SW 1271 (cell line): Measurements from ENCODE around the gene ZNRD2.
"Not testable (repeated sequence)": the region's sequence is repeated elsewhere in the genome, so short reads cannot be mapped to it uniquely, and the experiment has no call there.

Source experiments
- DNase-seq, 2 experiments: peaks; one replicate each; lab custom pipeline; 2025; lab: John Stamatoyannopoulos, UW

ZNRD2 gene

DNA sequence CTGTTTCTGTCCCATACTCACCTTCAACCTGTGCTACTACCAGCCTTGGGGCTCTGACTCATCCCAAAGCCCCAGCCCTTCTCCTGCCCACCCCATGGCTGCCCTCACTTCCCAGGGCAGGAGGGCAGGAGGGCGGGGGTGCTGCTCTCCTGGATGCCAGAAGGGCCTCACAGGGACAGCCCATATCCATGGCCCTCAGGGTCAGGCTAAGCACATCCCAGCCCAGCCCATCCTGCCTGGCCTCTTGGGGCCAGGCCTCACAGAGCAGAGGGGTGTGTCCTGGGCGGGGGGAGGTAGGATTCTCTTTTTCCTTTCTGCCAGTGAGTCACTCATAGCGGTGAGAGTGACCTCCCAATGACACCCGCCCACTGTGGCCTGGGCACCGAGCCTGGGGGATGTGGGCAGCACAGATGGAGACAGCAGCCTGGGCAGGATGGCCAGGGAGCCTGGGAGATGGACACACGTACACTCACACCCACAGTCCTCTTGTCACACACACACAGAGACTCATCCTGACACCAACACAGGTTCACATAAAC is 14.5 kb upstream of the ZNRD2 start:
- DNase-seq: peak; percentile 75 to 92

DNA sequence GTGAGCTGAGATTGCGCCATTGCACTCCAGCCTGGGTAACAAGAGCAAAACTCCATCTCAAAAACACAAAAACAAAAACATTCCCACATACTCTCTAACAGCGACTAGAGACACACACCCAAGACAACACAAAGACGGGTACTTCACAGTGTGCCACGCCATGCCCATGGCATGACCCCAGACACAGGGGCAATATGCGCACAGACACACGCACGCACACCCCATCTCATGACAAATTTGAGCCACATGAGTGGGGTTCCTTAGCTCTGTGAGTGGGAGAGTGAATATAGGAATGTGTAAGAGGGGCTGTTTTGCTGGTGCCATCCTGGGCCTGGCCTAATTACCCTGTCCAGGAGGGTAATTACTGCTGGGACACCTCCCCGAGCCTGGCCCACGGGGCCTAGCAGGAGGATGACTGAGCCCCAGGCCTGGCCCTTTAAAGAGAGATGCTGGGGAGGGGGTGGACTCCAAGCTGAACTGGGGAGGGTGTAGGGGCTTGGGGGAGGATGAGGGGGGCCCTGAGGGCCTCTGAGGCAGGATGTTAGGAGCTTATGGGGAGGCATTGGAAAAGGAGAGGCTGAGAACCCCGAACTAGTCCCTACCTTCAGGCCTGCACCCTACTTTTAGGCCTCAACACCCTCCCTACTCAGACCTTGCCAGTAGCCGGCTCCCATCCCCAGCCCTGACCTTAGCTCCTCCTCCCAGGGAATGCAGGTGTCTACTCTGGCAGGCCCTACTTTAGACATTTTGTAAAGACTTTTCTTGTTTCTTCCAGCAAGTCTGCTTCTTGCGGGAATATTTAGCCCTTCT is 13.6 kb upstream of the ZNRD2 start:
- peak in 1 of 2 experiments; percentile 18 for DNase-seq

DNA sequence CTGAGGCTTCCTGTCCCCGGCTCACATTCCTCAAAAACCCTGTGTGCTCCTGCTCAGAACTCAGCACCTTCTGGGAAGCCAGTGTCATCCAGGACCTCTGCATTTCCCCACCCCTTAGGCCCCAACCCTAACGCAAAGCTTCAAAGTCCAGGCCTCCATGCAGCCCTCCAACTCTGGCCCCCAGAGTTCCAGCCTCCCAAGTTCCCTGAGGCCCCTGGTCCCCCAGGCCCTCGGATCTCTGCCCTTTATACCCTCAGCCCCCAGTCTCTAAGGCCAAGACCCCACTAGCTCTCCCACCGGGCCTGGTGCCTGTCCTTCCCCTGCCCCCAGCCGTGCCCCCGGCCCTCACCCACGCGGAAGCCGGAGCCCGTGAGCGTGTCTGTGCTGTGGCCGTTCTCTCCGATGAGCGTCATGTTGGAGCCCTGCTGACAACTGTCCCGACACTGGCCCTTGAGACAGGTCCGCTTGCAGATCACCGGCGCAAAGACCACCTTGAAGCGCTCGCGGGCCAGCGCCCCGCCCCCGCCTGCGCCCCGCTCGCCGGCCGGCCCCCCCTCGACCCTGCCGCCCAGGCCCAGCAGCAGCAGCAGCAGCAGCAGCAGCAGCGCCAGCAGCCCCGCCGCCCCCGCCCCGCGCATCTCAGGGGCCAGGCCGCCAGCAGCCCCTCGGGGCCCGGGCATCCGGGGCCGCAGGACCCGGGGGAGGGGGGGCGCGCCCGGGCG is 12.8 kb upstream of the ZNRD2 start:
- DNase-seq: no peak

DNA sequence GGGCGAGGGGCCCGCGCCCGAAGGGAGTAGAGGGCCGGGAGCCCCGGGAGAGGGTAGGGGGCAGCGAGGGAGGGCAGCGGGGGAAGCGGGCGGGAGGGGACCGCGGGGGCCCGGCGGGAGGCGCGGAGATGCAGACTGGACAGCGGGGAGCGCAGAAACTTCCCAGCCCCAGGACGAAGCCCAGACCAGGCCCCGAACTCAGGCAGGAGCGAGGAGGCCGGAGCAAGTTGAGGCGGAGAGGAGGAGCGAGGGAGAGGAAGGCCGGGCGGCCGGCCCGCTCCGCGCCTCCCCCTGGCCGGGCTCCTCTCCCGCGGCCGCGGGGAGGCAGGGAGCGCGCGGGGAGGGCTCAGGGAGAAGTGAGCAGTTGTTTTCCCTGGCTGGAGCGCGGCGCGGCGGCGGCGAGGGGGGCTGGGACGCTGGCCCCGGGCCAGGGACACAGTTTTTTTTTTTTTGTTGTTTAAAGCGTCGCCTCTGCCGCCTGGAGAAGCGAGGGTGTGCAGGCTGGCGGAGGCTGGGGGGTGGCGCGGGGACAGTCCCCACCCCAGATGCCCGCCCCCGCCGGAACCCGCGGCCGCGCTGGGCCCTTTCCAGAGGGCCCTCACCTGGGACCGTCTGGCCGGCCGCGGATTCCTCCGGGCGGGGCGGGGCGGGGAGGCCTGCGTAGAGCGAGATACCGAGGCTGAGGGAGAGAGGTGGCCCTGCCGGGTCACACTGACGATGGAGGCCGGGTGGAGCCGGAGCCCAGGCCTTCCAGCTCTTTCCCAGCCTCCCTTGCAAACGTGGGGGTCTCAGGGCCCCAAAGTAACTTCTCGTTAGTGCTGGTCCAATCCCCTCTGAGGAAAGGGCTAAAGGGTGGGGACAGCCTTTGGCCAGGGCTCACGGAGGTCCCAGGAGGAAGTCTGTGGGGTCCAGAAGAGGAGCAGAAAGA is 12.0 kb upstream of the ZNRD2 start, which contains the start of gene LTBP3:
TSS of gene LTBP3 (minus strand) at position 358 of the 928 bp plus-strand sequence. CDS start 400 bp downstream, outside the sequence.
- no peak for DNase-seq

DNA sequence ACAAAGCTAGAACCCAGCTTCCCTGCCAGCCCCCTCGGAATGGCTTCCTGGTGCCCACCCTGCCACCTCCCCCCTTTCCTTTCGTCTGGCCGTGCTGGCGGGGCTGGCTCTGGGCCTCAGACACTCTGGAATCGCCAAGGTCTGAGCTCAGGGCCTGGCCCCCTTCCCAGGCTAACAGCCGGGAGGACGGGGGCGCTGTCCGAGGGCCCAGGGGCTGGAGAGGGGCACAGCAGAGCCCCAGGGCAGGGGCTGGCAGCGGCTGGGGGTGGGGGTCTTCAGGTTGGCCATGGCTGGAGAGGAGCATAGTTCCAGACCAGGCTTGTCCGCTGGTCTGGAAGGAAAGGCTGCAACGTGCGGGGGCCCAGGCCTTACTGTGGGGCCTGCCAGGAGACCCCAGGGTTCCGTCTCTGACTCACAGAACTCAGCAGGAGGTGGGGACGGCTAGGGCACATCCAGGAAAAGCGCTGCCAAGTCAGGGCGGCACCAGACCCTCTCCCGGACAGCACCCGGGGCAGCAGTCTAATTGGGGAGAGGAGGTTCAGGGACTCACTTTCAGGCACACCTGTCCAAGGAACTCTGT is 11.3 kb upstream of the ZNRD2 start:
- no peak for DNase-seq

DNA sequence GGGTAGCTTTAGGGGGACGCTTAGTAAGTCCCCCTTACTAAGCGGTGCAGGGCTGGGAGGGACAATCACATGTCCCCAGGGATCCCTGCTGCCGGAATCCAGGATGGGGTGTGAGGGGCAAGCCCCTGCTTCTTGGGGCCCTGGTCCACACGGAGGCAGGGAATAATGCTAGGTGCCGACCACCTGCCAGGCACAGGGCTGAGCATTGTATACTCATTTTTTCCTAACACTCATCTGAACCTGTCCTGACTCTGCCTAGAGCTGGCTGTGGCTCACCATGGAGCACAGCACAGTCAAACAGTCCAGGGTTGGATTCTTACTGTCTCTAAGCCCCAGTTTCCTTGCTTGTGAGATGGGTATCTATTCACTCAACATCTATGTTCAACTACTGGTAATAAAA is 10.7 kb upstream of the ZNRD2 start:
- DNase-seq: no peak

DNA sequence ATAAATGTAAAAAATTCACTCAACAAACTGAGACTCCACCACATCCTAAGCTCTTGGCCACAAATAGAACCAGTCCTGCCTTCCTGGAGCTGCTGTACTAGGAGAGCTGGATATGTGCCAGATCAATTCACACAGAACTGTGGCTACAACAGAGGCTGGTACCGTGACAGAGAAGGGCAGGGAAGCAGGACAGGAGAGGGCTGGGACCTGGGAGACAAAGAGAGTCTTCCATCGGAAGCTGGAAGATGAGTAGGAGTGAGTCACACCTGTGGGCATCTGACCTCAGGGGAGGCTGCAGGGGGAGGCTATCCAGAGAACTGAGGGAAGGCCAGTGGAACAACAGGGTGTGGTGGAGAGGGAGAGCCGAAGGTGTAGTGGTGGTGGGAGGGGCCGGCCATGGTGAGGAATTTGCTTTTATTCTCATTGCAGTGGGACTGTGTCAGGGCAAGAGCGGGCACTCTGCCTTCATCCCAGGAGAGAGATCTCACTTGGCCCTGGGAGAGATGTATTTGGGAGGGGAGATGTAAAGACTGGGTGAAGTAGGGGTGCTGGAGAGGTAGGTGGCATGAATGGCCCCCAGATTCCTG is 10.2 kb upstream of the ZNRD2 start:
- peak; percentile 56 to 83 for DNase-seq

DNA sequence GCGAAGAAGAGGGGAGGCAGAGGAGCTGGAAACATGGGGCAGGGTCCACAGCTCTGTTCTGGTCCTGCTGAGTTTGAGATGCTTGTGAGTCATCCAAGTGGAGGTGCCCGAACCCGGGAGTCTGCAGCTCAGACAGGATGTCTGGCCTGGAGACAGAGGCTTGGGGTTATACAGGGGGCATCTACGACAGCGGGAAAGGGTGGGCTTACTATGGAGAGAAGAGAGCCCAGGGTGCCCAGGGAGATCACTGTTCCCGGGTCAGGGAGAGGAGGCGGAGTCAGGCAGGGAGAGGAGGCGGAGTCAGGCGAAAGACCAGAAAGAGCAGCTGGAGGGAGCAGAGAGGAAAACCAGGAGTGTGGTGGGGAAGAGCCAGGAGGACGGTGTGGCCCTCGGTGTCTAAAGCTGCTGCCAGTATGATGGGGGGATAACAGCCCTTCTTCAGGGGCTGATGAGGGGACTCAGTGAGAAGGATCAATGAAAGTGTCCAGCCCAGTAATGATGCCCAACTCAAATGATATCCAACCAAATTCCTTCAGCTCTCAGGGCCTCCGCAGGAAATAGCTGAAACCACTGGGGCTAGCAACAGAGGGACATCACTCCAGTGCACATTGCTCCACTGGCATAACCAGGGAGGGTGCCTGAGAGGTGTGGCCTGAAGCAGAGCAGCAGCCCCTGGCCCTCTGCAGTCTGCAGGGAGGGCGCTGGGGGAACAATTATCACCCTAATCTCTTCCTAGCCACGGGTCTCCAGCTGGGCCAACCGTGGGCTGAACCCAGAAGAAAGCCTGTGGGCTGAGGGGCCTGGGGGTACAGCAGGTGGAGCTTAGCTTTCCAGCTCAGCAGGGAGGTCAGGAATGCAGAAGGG is 9.5 kb upstream of the ZNRD2 start:
- DNase-seq: peak in 1 of 2 experiments; percentile 73

DNA sequence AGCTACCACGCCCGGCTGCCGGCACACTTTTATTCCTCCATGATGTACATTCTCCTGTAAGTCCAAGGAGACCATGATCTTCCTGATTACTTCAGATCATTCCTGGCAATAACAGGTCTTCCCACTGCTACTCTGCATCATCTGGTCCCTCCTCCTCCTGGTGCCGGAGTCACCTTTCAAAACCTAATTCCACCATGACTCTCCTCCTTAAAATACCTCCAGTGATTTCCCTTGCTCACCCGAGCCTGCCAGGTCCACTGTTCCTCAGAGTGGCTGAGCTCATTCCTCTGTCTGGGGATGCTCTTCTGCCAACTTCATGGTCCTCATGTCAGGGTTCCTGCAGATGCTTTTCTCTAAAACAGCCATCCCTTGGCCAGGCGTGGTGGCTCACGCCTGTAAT is 8.3 kb upstream of the ZNRD2 start:
- no peak for DNase-seq

DNA sequence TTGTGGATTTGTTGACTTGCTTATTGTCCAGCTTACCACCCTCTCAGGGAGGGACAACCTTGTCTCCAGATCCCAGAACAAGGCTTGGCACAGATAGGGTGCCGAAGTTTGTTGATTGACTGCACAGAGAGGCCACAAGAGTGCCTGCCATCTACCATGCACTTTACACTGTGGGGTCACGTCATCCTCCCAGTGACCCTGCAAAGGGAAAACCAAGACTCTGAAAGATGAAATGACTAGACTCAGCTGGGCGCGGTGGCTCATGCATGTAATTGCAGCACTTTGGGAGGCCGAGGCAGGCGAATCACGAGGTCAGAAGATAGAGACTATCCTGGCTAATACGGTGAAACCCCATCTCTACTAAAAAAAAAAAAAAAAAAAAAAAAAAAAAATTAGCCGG is 7.5 kb upstream of the ZNRD2 start:
- DNase-seq: no peak

DNA sequence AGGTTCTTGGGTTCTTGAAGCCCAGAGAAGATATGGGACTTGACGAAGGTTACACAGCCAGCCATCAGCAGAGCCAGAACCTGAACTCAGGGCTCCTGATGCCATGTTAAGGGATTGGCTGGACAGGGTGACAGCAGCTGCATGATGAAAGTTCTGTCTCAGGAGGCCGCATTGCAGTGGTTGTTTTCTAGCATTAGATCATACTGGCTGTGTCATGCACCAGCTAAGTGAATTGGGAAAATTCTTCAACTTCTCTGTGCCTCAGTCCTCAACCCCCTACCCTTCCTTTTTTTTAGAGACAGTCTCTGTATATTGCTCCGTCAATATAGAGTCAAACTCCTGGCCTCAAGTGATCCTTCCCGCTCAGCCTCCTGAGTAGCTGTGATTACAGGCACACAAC is 6.7 kb upstream of the ZNRD2 start:
- DNase-seq: no peak

DNA sequence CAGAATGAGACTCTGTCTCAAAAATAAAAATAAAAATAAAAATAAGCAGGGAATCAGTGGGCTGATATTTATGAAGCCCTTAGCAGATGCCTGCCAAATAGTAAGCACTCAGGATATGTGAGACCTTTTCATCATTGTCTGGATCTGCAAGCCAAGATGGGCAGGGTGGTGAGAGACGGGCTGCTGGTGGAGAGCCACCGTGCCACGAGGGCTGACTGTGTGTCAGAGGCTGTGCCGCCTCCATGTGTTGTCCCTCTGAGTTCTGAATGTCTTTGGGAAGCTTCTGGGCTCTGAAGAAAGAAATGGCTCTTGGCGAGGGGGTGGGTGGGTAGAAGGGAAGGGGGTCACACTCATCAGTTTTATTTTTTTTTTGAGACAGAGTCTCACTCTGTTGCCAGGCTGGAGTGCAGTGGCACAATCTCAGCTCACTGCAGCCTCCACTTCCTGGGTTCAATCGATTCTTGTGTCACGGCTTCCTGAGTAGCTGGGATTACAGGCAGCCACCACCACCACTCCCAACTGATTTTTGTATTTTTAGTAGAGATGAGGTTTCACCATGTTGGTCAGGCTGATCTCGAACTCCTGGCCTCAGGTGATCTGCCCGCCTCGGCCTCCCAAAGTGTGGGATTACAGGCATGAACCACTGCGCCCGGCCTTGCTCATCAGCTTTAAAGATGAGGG is 5.3 kb upstream of the ZNRD2 start:
- not testable (repeated sequence) for DNase-seq

DNA sequence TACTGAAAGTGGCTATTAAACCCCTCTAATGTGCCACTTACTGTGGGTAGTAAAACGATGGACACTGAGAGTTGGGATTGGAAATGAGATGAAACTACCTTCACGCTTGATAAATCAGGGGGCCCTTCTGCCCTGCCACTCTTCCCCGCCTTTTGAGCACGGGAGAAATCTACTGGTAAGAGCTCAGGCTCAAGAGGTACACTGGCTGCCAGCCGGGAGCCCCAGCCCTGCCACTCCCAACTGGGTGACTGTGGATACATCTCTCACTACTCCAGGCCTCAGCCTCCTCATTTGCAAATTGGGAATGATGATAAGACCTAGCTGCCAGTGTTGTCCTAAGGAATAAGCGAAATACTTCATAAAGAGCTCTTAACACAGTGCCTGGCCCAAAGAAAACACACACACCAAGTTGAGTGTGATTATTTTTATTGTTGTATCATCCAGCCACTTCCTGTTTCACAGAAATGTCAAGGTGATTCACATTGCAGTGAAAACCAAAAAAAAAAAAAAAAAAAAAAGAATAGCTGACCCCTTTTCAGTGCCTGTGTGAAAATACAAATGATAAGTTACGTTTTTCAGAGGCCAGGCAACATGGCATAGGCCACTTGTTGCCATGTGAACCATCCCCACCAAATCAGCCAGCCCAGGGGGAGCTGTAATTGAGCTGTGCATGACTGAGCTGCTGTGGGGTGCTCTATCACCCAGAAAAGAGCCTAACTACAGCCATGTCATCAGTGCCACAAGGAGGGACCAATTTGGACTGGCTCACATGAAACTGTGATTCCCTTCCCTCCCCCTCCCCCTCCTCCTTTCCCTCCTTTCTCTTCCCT is 4.4 kb upstream of the ZNRD2 start:
- DNase-seq: no peak

DNA sequence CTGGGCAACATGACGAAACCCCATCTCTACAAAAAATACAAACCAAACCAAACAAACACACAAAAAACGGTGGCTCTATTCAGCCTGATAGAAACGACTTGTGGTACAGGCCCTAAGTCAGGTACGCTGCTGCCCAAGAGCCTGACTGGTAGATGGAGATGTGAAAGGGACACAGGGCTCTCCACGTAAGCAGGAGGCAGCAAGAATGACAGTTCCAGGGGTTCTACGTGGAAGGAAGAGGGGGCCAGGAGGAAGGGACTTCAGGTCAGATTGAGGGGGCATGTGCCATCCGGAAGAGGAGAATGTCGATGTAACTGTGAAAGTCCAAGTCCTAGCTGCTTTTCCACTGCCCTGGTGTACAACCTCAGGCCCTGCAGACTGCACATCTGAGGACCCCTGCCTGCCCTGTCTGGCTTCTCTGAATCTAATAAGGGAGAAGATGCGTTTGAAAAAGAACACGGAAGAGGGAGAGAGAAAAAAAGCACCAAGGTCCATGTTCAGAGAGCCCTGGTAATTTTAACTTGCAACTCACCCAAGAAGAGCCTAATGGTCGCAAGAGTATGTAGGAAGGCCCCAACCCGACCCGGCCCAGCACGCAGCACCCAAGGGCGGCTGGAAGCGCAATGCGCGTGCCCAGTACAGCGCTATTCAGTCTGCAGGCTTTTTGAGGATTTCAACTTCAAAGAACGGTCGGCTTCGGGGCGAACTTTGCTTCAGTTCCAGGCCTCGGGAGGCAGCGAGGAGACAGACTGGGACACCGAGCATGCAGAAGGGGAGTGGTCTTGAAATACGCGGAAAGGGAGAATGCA is 909 bp upstream of the ZNRD2 start:
- no peak for DNase-seq

DNA sequence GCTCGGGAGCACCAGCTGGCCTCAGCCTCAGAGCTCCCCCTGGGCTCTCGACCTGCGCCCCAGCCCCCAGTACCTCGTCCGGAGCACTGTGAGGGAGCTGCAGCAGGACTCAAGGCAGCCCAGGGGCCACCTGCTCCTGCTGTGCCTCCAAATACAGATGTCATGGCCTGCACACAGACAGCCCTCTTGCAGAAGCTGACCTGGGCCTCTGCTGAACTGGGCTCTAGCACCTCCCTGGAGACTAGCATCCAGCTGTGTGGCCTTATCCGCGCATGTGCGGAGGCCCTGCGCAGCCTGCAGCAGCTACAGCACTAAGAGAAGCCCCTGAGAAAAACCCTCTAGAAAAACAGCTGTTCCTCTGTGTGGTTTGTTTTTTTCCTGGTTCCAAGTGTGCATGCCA is 1.1 kb downstream of the ZNRD2 start:
- no peak for DNase-seq

DNA sequence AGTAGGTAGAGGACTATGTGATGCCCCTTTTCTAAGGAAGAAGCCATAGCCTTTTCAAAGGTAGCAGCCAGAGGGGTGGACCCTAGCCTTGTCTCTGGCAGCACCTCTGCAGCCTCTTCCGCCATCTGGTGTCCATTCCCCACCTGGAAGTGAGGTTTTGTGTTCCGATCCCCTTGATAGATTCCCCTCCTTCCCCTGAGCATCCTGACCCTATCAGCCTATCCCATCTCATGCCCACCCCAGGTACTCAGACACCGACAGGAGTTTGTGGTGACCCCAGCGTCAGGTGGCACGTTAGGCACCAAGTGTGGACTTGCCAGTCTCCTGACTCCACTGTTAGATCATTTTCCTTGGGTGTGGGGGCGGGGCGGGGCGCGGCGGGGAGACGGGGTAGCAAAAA is 1.7 kb downstream of the ZNRD2 start:
- peak in 1 of 2 experiments; percentile 71 for DNase-seq

DNA sequence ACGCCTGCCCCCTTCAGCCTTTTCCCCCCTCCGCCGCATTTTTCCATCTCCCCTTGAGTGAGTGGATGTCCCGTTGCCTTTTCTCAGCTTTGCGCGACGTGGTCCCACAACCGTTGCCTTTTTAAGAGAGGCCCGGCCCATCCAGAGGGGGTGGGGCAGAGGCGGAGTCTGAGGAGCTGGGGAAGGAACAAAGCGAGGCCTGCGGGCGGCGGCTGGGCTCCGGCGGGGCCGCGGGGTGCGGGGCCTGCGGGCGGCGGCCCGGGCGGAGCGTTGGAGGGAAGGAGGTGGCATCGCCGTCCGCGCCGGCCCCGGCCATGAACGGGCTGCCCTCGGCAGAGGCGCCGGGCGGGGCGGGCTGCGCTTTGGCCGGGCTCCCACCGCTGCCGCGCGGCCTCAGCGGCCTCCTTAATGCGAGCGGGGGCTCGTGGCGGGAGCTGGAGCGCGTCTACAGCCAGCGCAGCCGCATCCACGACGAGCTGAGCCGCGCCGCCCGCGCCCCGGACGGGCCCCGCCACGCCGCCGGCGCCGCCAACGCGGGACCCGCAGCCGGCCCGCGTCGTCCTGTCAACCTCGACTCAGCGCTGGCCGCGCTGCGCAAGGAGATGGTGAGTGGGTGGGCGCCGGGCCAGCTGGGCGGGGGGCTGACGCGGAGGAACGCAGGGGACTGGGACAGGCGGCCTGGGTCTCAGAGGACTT is 2.2 kb downstream of the ZNRD2 start, which contains the start of gene FAM89B:
TSS of gene FAM89B (plus strand) at position 183 of the 696 bp plus-strand sequence. CDS start at position 315, 132 bp downstream.
- DNase-seq: peak; percentile 57 to 77
